Ovary (tissue), 3 donors: Measurements from ENCODE around the gene FSTL1.

ENCODE experiments used
- CTCF ChIP-seq, 3 donors: fragments of 450-650 bp in 2 of 3; fragments of 200-600 bp in 1 of 3; IDR thresholded peaks; one replicate each; pipeline versions ENCODE4 v1.5.1 to v1.8.0; 2016 to 2022; ENCODE audit warnings: antibody characterized with exemption in 3 of 3, mild to moderate bottlenecking in 1 of 3
- POLR2A ChIP-seq: fragments of 450-650 bp; IDR thresholded peaks from one replicate; pipeline ENCODE4 v1.6.1; 2017; ENCODE audit warnings: antibody characterized with exemption, mild to moderate bottlenecking, moderate library complexity
- donor health status: DM: no; HTN: no; CAD: no.

GRCh38 chr3:120460181-120460790 lies 9.5 kb upstream of the FSTL1 start:
- TF ChIP-seq CTCF (IDR thresholded peaks at IDR 0.05) (no peak), POLR2A (no peak)
